ENCODE data around the gene MBD3L1. TPM values are rescaled to one million over a fixed set of nuclear protein-coding genes. Genes with fewer than 3 reads are reported as not detected.

MBD3L1 gene
- total RNA-seq, 1 donor from 2014 or later: not detected

DNA sequence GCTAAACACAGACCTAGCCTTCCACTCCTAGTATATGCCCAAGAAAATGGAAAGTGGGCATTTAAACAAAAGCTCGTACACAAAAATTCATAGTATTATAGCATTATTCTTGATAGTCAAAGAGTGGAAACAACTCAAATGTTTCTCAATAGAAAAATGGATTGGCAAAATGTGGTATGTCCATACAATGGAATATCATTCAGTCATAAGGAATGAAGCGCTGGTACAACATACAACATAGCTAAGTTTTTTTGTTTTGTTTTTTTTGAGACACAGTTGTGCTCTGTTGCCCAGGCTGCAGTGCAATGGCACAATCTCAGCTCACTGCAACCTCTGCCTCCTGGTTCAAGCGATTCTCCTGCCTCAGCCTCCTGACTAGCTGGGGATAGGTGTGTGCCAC is 11.9 kb upstream of the MBD3L1 start:
- Histone ChIP-seq H3K4me1 (no peaks in the 10 kb centered on the region), H3K27me3 (no peaks in the 10 kb centered on the region), H3K36me3 (peaks cover 41% of the 10 kb centered on the region), H3K27ac (no peak overlapping the region), H3F3A (ENCODE audit: low read depth) (no peaks in the 10 kb centered on the region), H4K20me1 (ENCODE audit: low read depth) (no peaks in the 10 kb centered on the region), H3K4me3 (no peak overlapping the region), H3K4me2 (no peak overlapping the region), H3K9ac (no peak overlapping the region), H3K9me3 (ENCODE audit: low read depth) (peaks cover 21% of the 10 kb centered on the region), H2AFZ (replicated peaks) (no peak overlapping the region), H3K79me2 (ENCODE audit: low read depth) (no peaks in the 10 kb centered on the region)
- Mint-ChIP-seq H3K27ac (no peak overlapping the region), H3K36me3 (peaks cover 80% of the 10 kb centered on the region), H3K27me3 (ENCODE audit: insufficient read depth, low read depth) (peaks cover 12% of the 10 kb centered on the region), H3K4me1 (no peaks in the 10 kb centered on the region), H3K9me3 (peaks cover 59% of the 10 kb centered on the region), H3K4me3 (no peak overlapping the region)
- no peak for TF ChIP-seq EZH2phosphoT487 (IDR thresholded peaks at IDR 0.05)
- no peak for TF ChIP-seq EZH2 (IDR thresholded peaks at IDR 0.05)
- TF ChIP-seq, protein P1, sequence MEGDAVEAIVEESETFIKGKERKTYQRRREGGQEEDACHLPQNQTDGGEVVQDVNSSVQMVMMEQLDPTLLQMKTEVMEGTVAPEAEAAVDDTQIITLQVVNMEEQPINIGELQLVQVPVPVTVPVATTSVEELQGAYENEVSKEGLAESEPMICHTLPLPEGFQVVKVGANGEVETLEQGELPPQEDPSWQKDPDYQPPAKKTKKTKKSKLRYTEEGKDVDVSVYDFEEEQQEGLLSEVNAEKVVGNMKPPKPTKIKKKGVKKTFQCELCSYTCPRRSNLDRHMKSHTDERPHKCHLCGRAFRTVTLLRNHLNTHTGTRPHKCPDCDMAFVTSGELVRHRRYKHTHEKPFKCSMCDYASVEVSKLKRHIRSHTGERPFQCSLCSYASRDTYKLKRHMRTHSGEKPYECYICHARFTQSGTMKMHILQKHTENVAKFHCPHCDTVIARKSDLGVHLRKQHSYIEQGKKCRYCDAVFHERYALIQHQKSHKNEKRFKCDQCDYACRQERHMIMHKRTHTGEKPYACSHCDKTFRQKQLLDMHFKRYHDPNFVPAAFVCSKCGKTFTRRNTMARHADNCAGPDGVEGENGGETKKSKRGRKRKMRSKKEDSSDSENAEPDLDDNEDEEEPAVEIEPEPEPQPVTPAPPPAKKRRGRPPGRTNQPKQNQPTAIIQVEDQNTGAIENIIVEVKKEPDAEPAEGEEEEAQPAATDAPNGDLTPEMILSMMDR (IDR thresholded peaks at IDR 0.05): no peak
- no peak for DNase-seq (ENCODE audit: low spot score)

DNA sequence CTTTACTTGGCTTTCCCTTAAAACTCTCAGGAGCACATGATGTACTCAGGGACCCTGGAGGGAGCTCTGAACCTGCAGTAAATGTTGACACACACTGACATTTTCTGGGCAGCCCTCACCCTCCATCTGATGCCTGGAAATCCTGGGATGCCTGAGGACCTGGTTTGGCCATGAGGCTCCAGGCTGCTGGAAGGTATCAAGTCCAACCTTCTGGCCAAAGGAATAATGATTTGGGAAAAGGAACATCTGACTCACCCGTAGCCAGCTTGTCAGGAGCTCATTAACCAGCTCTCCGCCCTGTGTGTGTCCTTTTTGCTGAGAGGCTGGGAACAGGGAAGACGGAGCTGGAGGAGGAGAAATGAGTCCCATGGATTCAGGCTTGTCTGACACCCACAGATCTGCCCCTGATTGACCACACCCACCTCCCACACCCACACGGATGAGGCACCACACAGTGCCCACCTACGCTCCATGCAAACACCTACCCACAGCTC is 10.4 kb upstream of the MBD3L1 start:
- peaks cover 34% of the 10 kb centered on the region for H3K36me3 ChIP-seq
- H3K79me2 ChIP-seq (ENCODE audit: low read depth): no peaks in the 10 kb centered on the region
- peaks cover 48% of the 10 kb centered on the region for H3K9me3 Mint-ChIP-seq
- peaks cover 79% of the 10 kb centered on the region for H3K36me3 Mint-ChIP-seq
- H3K4me1 ChIP-seq: no peaks in the 10 kb centered on the region
- H4K20me1 ChIP-seq (ENCODE audit: low read depth): no peaks in the 10 kb centered on the region
- H3K27me3 Mint-ChIP-seq (ENCODE audit: insufficient read depth, low read depth): peaks cover 12% of the 10 kb centered on the region
- no peaks in the 10 kb centered on the region for H3F3A ChIP-seq (ENCODE audit: low read depth)
- no peak overlapping the region for H3K27ac Mint-ChIP-seq
- H3K4me3 ChIP-seq: no peak overlapping the region
- no peak overlapping the region for H3K9ac ChIP-seq
- TF ChIP-seq, protein P1 (IDR thresholded peaks at IDR 0.05): no peak
- TF ChIP-seq EZH2phosphoT487 (IDR thresholded peaks at IDR 0.05): no peak
- TF ChIP-seq EZH2 (IDR thresholded peaks at IDR 0.05): no peak
- H3K27me3 ChIP-seq: no peaks in the 10 kb centered on the region
- peaks cover 11% of the 10 kb centered on the region for H3K9me3 ChIP-seq (ENCODE audit: low read depth)
- no peak overlapping the region for H2AFZ ChIP-seq (replicated peaks)
- no peak overlapping the region for H3K4me3 Mint-ChIP-seq
- H3K4me2 ChIP-seq: no peak overlapping the region
- no peaks in the 10 kb centered on the region for H3K4me1 Mint-ChIP-seq
- DNase-seq (ENCODE audit: low spot score): no peak
- no peak overlapping the region for H3K27ac ChIP-seq

DNA sequence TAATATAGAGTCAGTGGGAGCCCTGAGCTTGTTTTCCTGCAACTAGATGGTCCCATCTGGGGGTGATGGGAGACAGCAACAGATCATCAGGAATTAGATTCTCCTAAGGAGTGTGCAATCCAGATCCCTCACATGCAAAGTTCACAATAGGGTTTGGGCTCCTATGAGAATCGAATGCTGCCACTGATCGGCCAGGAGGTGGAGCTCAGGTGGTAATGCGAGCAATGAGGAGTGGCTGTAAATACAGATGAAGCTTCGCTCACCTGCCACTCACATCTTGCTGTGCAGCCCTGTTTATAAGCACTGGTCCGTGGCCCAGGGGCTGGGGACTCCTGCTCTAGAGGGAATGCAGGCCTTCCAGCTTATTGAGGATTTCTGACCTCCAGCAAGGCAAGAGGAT is 5.8 kb upstream of the MBD3L1 start:
- H3K9me3 ChIP-seq (ENCODE audit: low read depth): no peaks in the 10 kb centered on the region
- H3K27me3 Mint-ChIP-seq (ENCODE audit: insufficient read depth, low read depth): peaks cover 7% of the 10 kb centered on the region

More for the DNA sequence above, 5.8 kb upstream of the MBD3L1 start:
- H3K27ac Mint-ChIP-seq: no peak overlapping the region
- H3F3A ChIP-seq (ENCODE audit: low read depth): no peaks in the 10 kb centered on the region
- H3K27me3 ChIP-seq: no peaks in the 10 kb centered on the region
- peaks cover 18% of the 10 kb centered on the region for H3K9me3 Mint-ChIP-seq
- H3K79me2 ChIP-seq (ENCODE audit: low read depth): no peaks in the 10 kb centered on the region
- peaks cover 64% of the 10 kb centered on the region for H3K36me3 Mint-ChIP-seq
- no peak overlapping the region for H3K9ac ChIP-seq
- DNase-seq (ENCODE audit: low spot score): no peak
- peaks cover 3% of the 10 kb centered on the region for H3K4me1 Mint-ChIP-seq
- no peaks in the 10 kb centered on the region for H3K4me1 ChIP-seq
- no peak overlapping the region for H3K27ac ChIP-seq
- no peaks in the 10 kb centered on the region for H3K36me3 ChIP-seq
- TF ChIP-seq EZH2 (IDR thresholded peaks at IDR 0.05) (no peak), EZH2phosphoT487 (IDR thresholded peaks at IDR 0.05) (no peak)
- TF ChIP-seq, protein P1 (IDR thresholded peaks at IDR 0.05): no peak
- no peak overlapping the region for H3K4me3 ChIP-seq
- H3K4me3 Mint-ChIP-seq: no peak overlapping the region
- H2AFZ ChIP-seq (replicated peaks): no peak overlapping the region
- H3K4me2 ChIP-seq: no peak overlapping the region
- no peaks in the 10 kb centered on the region for H4K20me1 ChIP-seq (ENCODE audit: low read depth)

Data from neural progenitor cell (in vitro differentiated cells).